WERI-Rb-1 (cell line): ENCODE measurements around the gene CDKN2B-AS1.

ENCODE experiments used
- DNase-seq: peaks from one replicate; pipeline ENCODE4 v3.0.0-alpha.2; 2020
- H3K27ac ChIP-seq: fragments of 250-450 bp; sonication (Bioruptor Pico); 2 replicates; pipeline ENCODE4 v1.5.1; 2020; ENCODE audit warnings: mild to moderate bottlenecking, moderate library complexity
- H3K27me3 ChIP-seq: fragments of 250-450 bp; sonication (Bioruptor Pico); 2 replicates; pipeline ENCODE4 v1.5.1; 2021; ENCODE audit warnings: mild to moderate bottlenecking, low read depth, moderate library complexity; ENCODE audit not compliant: insufficient read depth, severe bottlenecking
- H3K36me3 ChIP-seq: fragments of 250-450 bp; sonication (Bioruptor Pico); 2 replicates; pipeline ENCODE4 v1.5.1; 2020; ENCODE audit warnings: mild to moderate bottlenecking, moderate library complexity
- H3K4me3 ChIP-seq: 2 replicates; pipeline ENCODE4 v1.5.1; 2011; ENCODE audit warnings: low read depth, mild to moderate bottlenecking, control low read depth, low read length
- H3K9me3 ChIP-seq: fragments of 250-450 bp; sonication (Bioruptor Pico); 2 replicates; pipeline ENCODE4 v1.5.1; 2021; ENCODE audit warnings: mild to moderate bottlenecking, moderate library complexity; ENCODE audit not compliant: severe bottlenecking
- TF ChIP-seq, protein P1 (sequence below): IDR thresholded peaks from 2 replicates; pipeline ENCODE4 v1.5.1; 2011; ENCODE audit warnings: low read depth, mild to moderate bottlenecking, control low read depth, inconsistent platforms, low read length

CDKN2B-AS1 gene

GRCh38 chr9:22040760-22041159 is 46.2 kb downstream of the CDKN2B-AS1 start:
- H3K27ac ChIP-seq, result no peak overlapping the region
- DNase-seq, result no peak
- no peak overlapping the region for H3K4me3 ChIP-seq
- no peaks in the 10 kb centered on the region for H3K36me3 ChIP-seq
- TF ChIP-seq, protein P1, sequence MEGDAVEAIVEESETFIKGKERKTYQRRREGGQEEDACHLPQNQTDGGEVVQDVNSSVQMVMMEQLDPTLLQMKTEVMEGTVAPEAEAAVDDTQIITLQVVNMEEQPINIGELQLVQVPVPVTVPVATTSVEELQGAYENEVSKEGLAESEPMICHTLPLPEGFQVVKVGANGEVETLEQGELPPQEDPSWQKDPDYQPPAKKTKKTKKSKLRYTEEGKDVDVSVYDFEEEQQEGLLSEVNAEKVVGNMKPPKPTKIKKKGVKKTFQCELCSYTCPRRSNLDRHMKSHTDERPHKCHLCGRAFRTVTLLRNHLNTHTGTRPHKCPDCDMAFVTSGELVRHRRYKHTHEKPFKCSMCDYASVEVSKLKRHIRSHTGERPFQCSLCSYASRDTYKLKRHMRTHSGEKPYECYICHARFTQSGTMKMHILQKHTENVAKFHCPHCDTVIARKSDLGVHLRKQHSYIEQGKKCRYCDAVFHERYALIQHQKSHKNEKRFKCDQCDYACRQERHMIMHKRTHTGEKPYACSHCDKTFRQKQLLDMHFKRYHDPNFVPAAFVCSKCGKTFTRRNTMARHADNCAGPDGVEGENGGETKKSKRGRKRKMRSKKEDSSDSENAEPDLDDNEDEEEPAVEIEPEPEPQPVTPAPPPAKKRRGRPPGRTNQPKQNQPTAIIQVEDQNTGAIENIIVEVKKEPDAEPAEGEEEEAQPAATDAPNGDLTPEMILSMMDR, result no peak
- H3K9me3 ChIP-seq, result no peaks in the 10 kb centered on the region
- H3K27me3 ChIP-seq, result no peaks in the 10 kb centered on the region

GRCh38 chr9:22041344-22041743 is 46.8 kb downstream of the CDKN2B-AS1 start:
- H3K9me3 ChIP-seq, result no peaks in the 10 kb centered on the region
- H3K27ac ChIP-seq, result no peak overlapping the region
- TF ChIP-seq, protein P1, result no peak
- no peaks in the 10 kb centered on the region for H3K36me3 ChIP-seq
- no peak overlapping the region for H3K4me3 ChIP-seq
- no peak for DNase-seq
- H3K27me3 ChIP-seq, result no peaks in the 10 kb centered on the region

- no peak for DNase-seq
- Histone ChIP-seq H3K9me3 (no peaks in the 10 kb centered on the region), H3K27ac (no peak overlapping the region), H3K36me3 (no peaks in the 10 kb centered on the region), H3K4me3 (no peak overlapping the region), H3K27me3 (no peaks in the 10 kb centered on the region)
- TF ChIP-seq, protein P1, result no peak
Observed at GRCh38 chr9:22041775-22042174, 47.2 kb downstream of the CDKN2B-AS1 start.

GRCh38 chr9:22043928-22044327 is 49.3 kb downstream of the CDKN2B-AS1 start:
- Histone ChIP-seq H3K27me3 (no peaks in the 10 kb centered on the region), H3K36me3 (no peaks in the 10 kb centered on the region), H3K27ac (no peak overlapping the region), H3K4me3 (no peak overlapping the region), H3K9me3 (no peaks in the 10 kb centered on the region)
- DNase-seq, result no peak
- TF ChIP-seq, protein P1, result no peak

DNA sequence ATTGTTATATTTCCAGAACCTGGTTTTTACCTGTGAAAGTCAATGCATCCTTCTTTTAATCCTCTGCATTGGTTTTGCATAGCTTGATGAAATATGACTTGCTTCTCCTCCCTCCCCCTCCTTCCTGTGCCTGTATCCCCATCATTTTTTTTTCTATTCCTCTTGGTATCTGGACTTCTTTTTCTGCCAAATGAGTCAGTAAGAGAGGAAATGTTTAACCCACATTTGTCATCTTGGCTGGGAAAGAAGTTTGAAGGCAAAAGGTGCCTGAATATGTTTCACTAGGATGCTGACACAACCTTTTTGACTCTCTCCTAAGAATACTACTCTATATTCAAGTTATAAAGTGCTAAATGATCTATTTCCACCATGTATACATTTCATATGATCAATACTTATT is 50.0 kb downstream of the CDKN2B-AS1 start:
- H3K36me3 ChIP-seq, result no peaks in the 10 kb centered on the region
- H3K27ac ChIP-seq, result no peak overlapping the region
- no peak for DNase-seq
- H3K4me3 ChIP-seq, result no peak overlapping the region
- no peaks in the 10 kb centered on the region for H3K9me3 ChIP-seq
- H3K27me3 ChIP-seq, result no peaks in the 10 kb centered on the region
- TF ChIP-seq, protein P1, result no peak

DNA sequence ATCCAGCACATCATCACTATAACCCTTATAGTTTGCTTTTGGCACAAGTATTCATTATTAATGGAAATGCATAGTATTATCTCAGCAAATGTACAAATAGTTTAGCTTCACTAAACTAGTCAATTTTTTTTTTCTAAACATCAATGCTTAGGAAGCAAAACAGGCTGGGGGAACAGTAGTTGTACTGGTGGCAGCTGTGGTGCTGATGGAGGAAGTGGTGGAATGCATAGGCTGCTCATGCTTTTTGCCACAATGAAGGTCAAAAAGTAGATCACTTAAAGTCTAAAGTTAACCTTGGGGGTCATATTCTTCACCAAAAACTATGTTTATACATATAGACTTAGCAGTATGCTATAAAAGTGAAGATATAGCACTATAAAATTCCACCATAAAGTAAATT is 50.8 kb downstream of the CDKN2B-AS1 start:
- H3K9me3 ChIP-seq, result no peaks in the 10 kb centered on the region
- no peak for DNase-seq
- no peaks in the 10 kb centered on the region for H3K36me3 ChIP-seq
- H3K27me3 ChIP-seq, result no peaks in the 10 kb centered on the region
- H3K4me3 ChIP-seq, result no peak overlapping the region
- TF ChIP-seq, protein P1, result no peak
- no peak overlapping the region for H3K27ac ChIP-seq
